WTC11 (cell line): Measurements from ENCODE around the gene APELA.

Source experiments
- CBFB ChIP-seq: sonication (generic); formaldehyde crosslinking; IDR thresholded peaks from 2 replicates; pipeline ENCODE4 v1.8.1; 2022; ENCODE audit warnings: mild to moderate bottlenecking, low read depth, missing genetic modification reagents
- CREB1 ChIP-seq: sonication (generic); formaldehyde crosslinking; IDR thresholded peaks from 2 replicates; pipeline ENCODE4 v1.8.0; 2023; ENCODE audit warnings: mild to moderate bottlenecking, missing genetic modification reagents
- ETV6 ChIP-seq: sonication (generic); formaldehyde crosslinking; IDR thresholded peaks from 2 replicates; pipeline ENCODE4 v1.8.1; 2022; ENCODE audit warnings: mild to moderate bottlenecking, missing genetic modification reagents
- GRHL2 ChIP-seq: fragments of 250-450 bp; sonication (Bioruptor Pico); IDR thresholded peaks from 2 replicates; pipeline ENCODE4 v1.8.0; 2022; ENCODE audit warnings: mild to moderate bottlenecking, moderate library complexity; ENCODE audit not compliant: insufficient replicate concordance, severe bottlenecking
- NFATC4 ChIP-seq: fragments of 250-450 bp; sonication (Bioruptor Pico); IDR thresholded peaks from 2 replicates; pipeline ENCODE4 v1.9.0; 2021; ENCODE audit warnings: mild to moderate bottlenecking
- TEAD4 ChIP-seq: sonication (generic); formaldehyde crosslinking; IDR thresholded peaks from 2 replicates; pipeline ENCODE4 v1.8.0; 2022; ENCODE audit warnings: mild to moderate bottlenecking, missing genetic modification reagents
- TP53 ChIP-seq: sonication (generic); formaldehyde crosslinking; IDR thresholded peaks from 2 replicates; pipeline ENCODE4 v1.8.1; 2023; ENCODE audit warnings: mild to moderate bottlenecking, missing genetic modification reagents
- ZNF396 ChIP-seq: fragments of 250-450 bp; sonication (Bioruptor Pico); IDR thresholded peaks from 2 replicates; pipeline ENCODE4 v1.8.0; 2021; ENCODE audit warnings: mild to moderate bottlenecking, moderate library complexity, borderline replicate concordance
- TF ChIP-seq, protein P1 (sequence below): fragments of 200-600 bp; IDR thresholded peaks from 2 replicates; pipeline ENCODE4 v1.8.0; 2022; ENCODE audit warnings: antibody characterized with exemption
- TF ChIP-seq, protein P2 (sequence below): sonication (generic); formaldehyde crosslinking; IDR thresholded peaks from 2 replicates; pipeline ENCODE4 v1.8.0; 2022; ENCODE audit warnings: mild to moderate bottlenecking, missing genetic modification reagents
- TF ChIP-seq, protein P3 (sequence below): fragments of 250-450 bp; sonication (Bioruptor Pico); conservative IDR thresholded peaks from 2 replicates; pipeline ENCODE4 v1.9.0; 2021; ENCODE audit warnings: mild to moderate bottlenecking

DNA sequence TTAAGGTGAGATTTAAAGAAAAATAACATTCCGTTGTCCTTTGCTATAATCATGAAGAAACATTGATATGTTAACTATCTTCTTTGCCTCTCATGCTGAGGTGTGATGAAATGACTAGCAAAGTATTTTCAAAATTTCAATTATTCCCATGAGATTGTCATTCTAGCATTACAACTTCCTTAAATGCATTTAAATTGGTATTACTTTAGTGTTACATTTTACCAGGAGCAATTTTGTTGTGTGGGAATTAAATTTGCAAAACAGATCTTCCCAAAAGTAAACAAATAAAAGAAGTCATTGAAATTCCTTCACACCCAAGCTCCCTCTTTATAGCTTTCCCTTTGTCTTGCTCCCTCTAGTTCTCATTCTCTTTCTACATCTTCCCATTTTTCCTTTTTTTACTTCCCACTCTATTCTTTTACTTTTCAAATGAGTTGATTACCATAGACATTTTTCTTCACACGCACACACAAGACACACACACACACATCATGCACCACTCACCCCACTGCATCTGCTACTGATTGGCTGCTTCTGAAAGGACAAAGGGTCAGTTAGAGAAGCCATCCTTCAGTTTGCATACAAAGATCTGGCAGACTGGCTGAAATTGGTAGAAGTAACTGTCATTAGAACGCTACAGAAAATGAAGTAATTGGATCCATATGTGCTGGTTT is 10.0 kb upstream of the APELA start:
- TF ChIP-seq, protein P1, sequence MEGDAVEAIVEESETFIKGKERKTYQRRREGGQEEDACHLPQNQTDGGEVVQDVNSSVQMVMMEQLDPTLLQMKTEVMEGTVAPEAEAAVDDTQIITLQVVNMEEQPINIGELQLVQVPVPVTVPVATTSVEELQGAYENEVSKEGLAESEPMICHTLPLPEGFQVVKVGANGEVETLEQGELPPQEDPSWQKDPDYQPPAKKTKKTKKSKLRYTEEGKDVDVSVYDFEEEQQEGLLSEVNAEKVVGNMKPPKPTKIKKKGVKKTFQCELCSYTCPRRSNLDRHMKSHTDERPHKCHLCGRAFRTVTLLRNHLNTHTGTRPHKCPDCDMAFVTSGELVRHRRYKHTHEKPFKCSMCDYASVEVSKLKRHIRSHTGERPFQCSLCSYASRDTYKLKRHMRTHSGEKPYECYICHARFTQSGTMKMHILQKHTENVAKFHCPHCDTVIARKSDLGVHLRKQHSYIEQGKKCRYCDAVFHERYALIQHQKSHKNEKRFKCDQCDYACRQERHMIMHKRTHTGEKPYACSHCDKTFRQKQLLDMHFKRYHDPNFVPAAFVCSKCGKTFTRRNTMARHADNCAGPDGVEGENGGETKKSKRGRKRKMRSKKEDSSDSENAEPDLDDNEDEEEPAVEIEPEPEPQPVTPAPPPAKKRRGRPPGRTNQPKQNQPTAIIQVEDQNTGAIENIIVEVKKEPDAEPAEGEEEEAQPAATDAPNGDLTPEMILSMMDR, result no peak
- TF ChIP-seq TEAD4 (no peak), NFATC4 (no peak), CREB1 (CRISPR knock-in tag) (no peak), GRHL2 (CRISPR knock-in tag) (no peak), TP53 (CRISPR knock-in tag) (no peak), ZNF396 (CRISPR knock-in tag) (no peak), CBFB (CRISPR knock-in tag) (no peak), ETV6 (CRISPR knock-in tag) (peak; percentile 74; the same call in 1 of the 2 replicates)
- TF ChIP-seq, protein P2, sequence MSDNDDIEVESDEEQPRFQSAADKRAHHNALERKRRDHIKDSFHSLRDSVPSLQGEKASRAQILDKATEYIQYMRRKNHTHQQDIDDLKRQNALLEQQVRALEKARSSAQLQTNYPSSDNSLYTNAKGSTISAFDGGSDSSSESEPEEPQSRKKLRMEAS (CRISPR knock-in tag), result no peak
- TF ChIP-seq, protein P3, sequence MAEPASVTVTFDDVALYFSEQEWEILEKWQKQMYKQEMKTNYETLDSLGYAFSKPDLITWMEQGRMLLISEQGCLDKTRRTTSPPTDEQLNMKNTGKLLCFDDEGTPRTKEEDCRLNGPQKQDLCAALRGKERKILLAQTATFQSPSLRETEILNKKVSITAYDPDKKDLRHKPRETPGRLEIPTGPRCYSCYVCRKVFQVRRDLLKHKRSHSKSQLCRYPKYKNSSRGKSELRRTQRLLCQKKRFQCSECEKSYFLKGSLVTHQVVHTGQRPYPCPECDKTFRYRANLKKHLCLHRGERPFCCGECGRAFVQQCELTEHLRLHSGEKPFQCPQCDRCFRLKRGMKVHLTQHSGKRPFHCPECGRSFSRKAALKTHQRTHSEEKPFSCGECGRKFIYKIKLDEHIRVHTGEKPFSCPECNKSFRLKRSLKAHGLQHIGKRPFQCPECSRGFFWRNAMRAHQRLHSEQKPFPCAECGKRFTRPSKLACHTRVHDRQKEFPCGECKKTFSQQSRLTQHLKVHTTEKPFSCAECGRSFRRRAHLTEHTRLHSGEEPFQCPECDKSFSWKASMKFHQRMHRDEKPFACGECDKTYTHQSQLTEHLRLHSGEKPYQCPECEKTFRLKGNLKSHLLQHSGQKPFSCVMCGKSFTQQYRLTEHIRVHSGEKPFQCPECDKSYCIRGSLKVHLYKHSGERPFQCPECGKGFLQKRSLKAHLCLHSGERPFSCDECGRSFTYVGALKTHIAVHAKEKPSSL (CRISPR knock-in tag), result no peak
